KMS-11 (cell line): ENCODE measurements around the gene MRI1.
"Not testable (repeated sequence)": the region's sequence is repeated elsewhere in the genome, so short reads cannot be mapped to it uniquely, and the experiment has no call there.

Experiments used
- H2AFZ ChIP-seq: fragments of 200-600 bp; sonication (generic); 2 replicates; pipeline ENCODE4 v1.6.1; 2016; ENCODE audit warnings: antibody characterized with exemption, mixed run types, low read depth
- H3K27ac ChIP-seq: fragments of 200-600 bp; sonication (generic); 2 replicates; pipeline ENCODE4 v1.6.1; 2016; ENCODE audit warnings: mild to moderate bottlenecking, mixed run types
- H3K27me3 ChIP-seq: fragments of 200-600 bp; sonication (generic); 2 replicates; pipeline ENCODE4 v1.6.1; 2017; ENCODE audit warnings: mild to moderate bottlenecking, low read depth, mixed run types, moderate library complexity; ENCODE audit not compliant: insufficient read depth
- H3K36me3 ChIP-seq: fragments of 200-600 bp; sonication (generic); 2 replicates; pipeline ENCODE4 v1.6.1; 2017; ENCODE audit warnings: mild to moderate bottlenecking, mixed run types; ENCODE audit not compliant: insufficient read depth
- H3K4me1 ChIP-seq: fragments of 200-600 bp; sonication (generic); 2 replicates; pipeline ENCODE4 v1.6.1; 2016; ENCODE audit warnings: mild to moderate bottlenecking, low read depth, mixed run types; ENCODE audit not compliant: poor library complexity, severe bottlenecking
- H3K4me2 ChIP-seq: fragments of 200-600 bp; sonication (generic); 2 replicates; pipeline ENCODE4 v1.7.0; 2016; ENCODE audit warnings: mild to moderate bottlenecking, mixed run types
- H3K4me3 ChIP-seq: fragments of 200-600 bp; sonication (generic); IDR thresholded peaks from 2 replicates; pipeline ENCODE4 v1.6.1; 2017; ENCODE audit warnings: low read depth, low read length, mixed read lengths; ENCODE audit not compliant: insufficient read depth
- H3K79me2 ChIP-seq: fragments of 200-600 bp; sonication (generic); 2 replicates; pipeline ENCODE4 v1.6.1; 2016; ENCODE audit warnings: low read depth, mixed run types; ENCODE audit not compliant: insufficient read depth
- H3K9ac ChIP-seq: fragments of 200-600 bp; sonication (generic); 2 replicates; pipeline ENCODE4 v1.6.1; 2016; ENCODE audit warnings: mild to moderate bottlenecking, mixed run types
- H4K20me1 ChIP-seq: fragments of 200-600 bp; sonication (generic); 2 replicates; pipeline ENCODE4 v1.6.1; 2016; ENCODE audit warnings: mild to moderate bottlenecking, mixed run types; ENCODE audit not compliant: insufficient read depth
- TF ChIP-seq, protein P1 (sequence below): fragments of 200-600 bp; sonication (generic); conservative IDR thresholded peaks from 2 replicates; pipeline ENCODE4 v1.6.1; 2017; ENCODE audit warnings: low read depth, mild to moderate bottlenecking, antibody characterized with exemption, low read length, moderate library complexity, mixed read lengths

The MRI1 gene

GRCh38 chr19:13783565-13784500 lies 19.5 kb downstream of the MRI1 start:
- Histone ChIP-seq H3K4me3 (no peak overlapping the region), H3K36me3 (no peaks in the 10 kb centered on the region), H3K4me2 (no peak overlapping the region; the same call in 1 of the 2 replicates), H3K79me2 (no peaks in the 10 kb centered on the region), H3K27me3 (no peaks in the 10 kb centered on the region; the same call in 1 of the 2 replicates), H2AFZ (peak overlapping the region; percentile 89; the same call in 1 of the 2 replicates), H3K4me1 (peaks cover 12% of the 10 kb centered on the region), H4K20me1 (no peaks in the 10 kb centered on the region), H3K27ac (no peak overlapping the region), H3K9ac (no peak overlapping the region)
- TF ChIP-seq, protein P1, sequence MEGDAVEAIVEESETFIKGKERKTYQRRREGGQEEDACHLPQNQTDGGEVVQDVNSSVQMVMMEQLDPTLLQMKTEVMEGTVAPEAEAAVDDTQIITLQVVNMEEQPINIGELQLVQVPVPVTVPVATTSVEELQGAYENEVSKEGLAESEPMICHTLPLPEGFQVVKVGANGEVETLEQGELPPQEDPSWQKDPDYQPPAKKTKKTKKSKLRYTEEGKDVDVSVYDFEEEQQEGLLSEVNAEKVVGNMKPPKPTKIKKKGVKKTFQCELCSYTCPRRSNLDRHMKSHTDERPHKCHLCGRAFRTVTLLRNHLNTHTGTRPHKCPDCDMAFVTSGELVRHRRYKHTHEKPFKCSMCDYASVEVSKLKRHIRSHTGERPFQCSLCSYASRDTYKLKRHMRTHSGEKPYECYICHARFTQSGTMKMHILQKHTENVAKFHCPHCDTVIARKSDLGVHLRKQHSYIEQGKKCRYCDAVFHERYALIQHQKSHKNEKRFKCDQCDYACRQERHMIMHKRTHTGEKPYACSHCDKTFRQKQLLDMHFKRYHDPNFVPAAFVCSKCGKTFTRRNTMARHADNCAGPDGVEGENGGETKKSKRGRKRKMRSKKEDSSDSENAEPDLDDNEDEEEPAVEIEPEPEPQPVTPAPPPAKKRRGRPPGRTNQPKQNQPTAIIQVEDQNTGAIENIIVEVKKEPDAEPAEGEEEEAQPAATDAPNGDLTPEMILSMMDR, result no peak

DNA sequence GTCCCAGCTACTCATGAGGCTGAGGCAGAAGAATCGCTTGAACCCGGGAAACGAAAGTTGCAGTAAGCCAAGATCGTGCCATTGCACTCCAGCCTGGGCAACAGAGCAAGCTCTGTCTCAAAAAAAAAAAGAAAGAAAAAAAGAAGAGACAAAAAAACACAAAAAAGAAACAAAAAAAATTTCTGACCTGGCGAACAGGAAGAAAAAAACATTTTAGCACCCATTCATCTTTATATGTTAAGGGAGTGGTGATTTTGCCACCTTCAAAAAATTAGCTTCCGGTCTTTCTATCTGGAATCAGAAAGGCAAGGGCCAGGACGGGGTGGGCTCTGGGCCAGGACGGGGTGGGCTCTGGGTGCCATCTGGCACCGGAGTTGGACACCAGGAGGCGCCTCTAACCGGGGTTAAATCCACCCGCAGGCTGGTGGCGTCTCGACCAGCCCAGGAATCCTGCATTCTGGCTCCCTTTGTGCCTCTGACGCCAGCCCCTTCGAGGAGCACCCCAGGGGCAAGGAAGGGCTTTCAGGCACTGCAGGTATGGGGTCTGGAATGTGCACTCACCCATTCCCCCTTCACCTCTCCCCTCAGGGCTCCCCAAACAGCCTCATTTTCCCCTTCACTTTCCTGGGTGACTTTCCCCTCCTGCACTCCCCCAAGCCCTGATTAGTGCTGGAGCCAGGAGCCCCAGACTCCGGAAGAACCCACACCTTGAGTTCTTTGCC lies 20.6 kb downstream of the MRI1 start:
- Histone ChIP-seq H3K4me1 (peaks cover 12% of the 10 kb centered on the region), H4K20me1 (no peaks in the 10 kb centered on the region), H3K9ac (no peak overlapping the region), H2AFZ (peak overlapping the region; percentile 89), H3K27ac (no peak overlapping the region), H3K27me3 (peaks cover 2% of the 10 kb centered on the region; the same call in 1 of the 2 replicates), H3K4me3 (no peak overlapping the region), H3K36me3 (no peaks in the 10 kb centered on the region), H3K79me2 (no peaks in the 10 kb centered on the region), H3K4me2 (peak overlapping the region; percentile 9)
- TF ChIP-seq, protein P1, result peak; percentile 74

GRCh38 chr19:13788991-13789390 lies 24.7 kb downstream of the MRI1 start:
- H3K9ac ChIP-seq, result no peak overlapping the region

DNA sequence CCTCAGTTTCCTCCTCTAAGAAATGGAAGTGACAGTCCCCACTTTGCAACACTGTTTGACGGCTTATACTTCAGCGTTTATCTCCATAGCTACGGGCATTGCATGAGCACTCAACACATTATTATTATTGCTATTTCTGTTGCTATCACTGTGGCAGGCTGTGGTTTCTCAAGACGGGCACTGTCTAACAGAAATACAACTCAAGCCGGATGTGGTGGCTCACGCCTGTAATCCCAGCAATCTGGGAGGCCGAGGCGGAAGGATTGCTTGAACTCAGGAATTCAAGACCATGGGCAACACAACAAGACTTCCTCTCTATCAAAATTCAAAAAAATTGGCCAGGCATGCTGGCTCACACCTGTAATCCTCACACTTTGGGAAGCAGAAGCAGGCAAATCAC lies 26.0 kb downstream of the MRI1 start:
- Histone ChIP-seq H3K27ac (no peak overlapping the region), H2AFZ (no peak overlapping the region), H4K20me1 (no peaks in the 10 kb centered on the region), H3K36me3 (no peaks in the 10 kb centered on the region), H3K79me2 (no peaks in the 10 kb centered on the region), H3K9ac (no peak overlapping the region), H3K27me3 (peaks cover 2% of the 10 kb centered on the region; the same call in 1 of the 2 replicates), H3K4me1 (no peaks in the 10 kb centered on the region), H3K4me2 (no peak overlapping the region), H3K4me3 (no peak overlapping the region)
- TF ChIP-seq, protein P1, result no peak

More at GRCh38 chr19:13788991-13789390, 24.7 kb downstream of the MRI1 start:
- Histone ChIP-seq H3K79me2 (no peaks in the 10 kb centered on the region), H3K4me3 (no peak overlapping the region), H3K27me3 (peaks cover 2% of the 10 kb centered on the region; the same call in 1 of the 2 replicates), H3K4me1 (peaks cover 9% of the 10 kb centered on the region), H4K20me1 (no peaks in the 10 kb centered on the region), H3K4me2 (no peak overlapping the region), H3K36me3 (no peaks in the 10 kb centered on the region), H2AFZ (no peak overlapping the region), H3K27ac (no peak overlapping the region)
- TF ChIP-seq, protein P1, result no peak

DNA sequence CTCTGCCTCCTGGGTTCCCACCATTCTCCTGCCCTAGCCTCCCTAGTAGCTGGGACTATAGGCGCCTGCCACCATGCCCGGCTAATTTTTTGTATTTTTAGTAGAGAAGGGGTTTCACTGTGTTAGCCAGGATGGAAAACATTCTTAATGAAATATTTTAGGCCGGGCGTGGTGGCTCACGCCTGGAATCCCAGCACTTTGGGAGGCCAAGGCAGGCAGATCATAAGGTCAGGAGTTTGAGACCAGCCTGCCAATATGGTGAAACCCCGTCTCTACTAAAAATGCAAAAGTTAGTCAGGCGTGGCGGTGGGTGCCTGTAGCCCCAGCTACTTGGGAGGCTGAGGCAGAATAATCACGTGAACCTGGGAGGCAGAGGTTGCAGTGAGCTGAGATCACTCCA lies 29.0 kb downstream of the MRI1 start:
- H3K36me3 ChIP-seq, H3K27me3 ChIP-seq, H3K4me1 ChIP-seq, H3K4me3 ChIP-seq, H3K9ac ChIP-seq, H3K27ac ChIP-seq, H3K79me2 ChIP-seq, H2AFZ ChIP-seq, H3K4me2 ChIP-seq, H4K20me1 ChIP-seq: not testable (repeated sequence)
